Measurements from ENCODE around the gene MBD3.

DNA sequence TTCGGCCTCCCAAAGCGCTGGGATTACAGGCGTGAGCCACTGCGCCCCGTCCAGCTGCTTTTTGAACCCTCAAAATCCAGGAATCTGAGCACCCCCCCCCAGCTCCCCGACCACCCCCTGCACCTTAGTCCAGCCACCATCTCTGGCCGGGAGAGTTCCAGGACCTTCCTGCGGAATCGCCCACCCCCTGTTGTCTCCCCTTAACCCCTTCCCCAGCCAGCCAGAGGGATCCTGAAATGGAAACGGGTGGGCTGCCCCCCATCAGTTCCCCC is 772 bp upstream of the MBD3 start:
- no peak for TF ChIP-seq POLR2A (IDR thresholded peaks at IDR 0.05; ENCODE audit: low read depth, low read length)
- TF ChIP-seq, protein P1, sequence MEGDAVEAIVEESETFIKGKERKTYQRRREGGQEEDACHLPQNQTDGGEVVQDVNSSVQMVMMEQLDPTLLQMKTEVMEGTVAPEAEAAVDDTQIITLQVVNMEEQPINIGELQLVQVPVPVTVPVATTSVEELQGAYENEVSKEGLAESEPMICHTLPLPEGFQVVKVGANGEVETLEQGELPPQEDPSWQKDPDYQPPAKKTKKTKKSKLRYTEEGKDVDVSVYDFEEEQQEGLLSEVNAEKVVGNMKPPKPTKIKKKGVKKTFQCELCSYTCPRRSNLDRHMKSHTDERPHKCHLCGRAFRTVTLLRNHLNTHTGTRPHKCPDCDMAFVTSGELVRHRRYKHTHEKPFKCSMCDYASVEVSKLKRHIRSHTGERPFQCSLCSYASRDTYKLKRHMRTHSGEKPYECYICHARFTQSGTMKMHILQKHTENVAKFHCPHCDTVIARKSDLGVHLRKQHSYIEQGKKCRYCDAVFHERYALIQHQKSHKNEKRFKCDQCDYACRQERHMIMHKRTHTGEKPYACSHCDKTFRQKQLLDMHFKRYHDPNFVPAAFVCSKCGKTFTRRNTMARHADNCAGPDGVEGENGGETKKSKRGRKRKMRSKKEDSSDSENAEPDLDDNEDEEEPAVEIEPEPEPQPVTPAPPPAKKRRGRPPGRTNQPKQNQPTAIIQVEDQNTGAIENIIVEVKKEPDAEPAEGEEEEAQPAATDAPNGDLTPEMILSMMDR (conservative IDR thresholded peaks at IDR 0.05; ENCODE audit: low read depth, low read length) = no peak
- TF ChIP-seq CHD1 (IDR thresholded peaks at IDR 0.05; ENCODE audit: low read depth, low read length) = no peak
- no peak for TF ChIP-seq CEBPB (IDR thresholded peaks at IDR 0.05; ENCODE audit: low read depth, low read length)
- TF ChIP-seq NFE2L2 (IDR thresholded peaks at IDR 0.05; ENCODE audit: low read depth, low read length) = no peak
- no peak for TF ChIP-seq RAD21 (IDR thresholded peaks at IDR 0.05; ENCODE audit: low read length)
- no peak for TF ChIP-seq MAZ (IDR thresholded peaks at IDR 0.05; ENCODE audit: borderline replicate concordance, low read depth, low read length)
- TF ChIP-seq, protein P2, sequence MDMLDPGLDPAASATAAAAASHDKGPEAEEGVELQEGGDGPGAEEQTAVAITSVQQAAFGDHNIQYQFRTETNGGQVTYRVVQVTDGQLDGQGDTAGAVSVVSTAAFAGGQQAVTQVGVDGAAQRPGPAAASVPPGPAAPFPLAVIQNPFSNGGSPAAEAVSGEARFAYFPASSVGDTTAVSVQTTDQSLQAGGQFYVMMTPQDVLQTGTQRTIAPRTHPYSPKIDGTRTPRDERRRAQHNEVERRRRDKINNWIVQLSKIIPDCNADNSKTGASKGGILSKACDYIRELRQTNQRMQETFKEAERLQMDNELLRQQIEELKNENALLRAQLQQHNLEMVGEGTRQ (IDR thresholded peaks at IDR 0.05; ENCODE audit: low read depth, low read length) = no peak
- no peak for TF ChIP-seq FOS (IDR thresholded peaks at IDR 0.05; ENCODE audit: low read depth, low read length)
- no peak for TF ChIP-seq MXI1 (IDR thresholded peaks at IDR 0.05; ENCODE audit: borderline replicate concordance, low read depth, low read length)
- TF ChIP-seq RFX5 (IDR thresholded peaks at IDR 0.05; ENCODE audit: low read depth, low read length) = no peak
- TF ChIP-seq BHLHE40 (IDR thresholded peaks at IDR 0.05; ENCODE audit: low read depth, low read length) = no peak
